ENCODE measurements around the gene FOXA3.
A peak's percentile ranks its signal among the peaks of the same experiment; 100 is the strongest.

Gene FOXA3

GRCh38 chr19:45863840-45864628 is at the start of gene FOXA3:
Gene FOXA3 (plus strand): TSS chr19:45864326. CDS start chr19:45864457, 131 bp downstream.
- peak; percentile 31 to 52 for DNase-seq

- DNase-seq, result no peak
Measured at GRCh38 chr19:45814851-45815480, 49.2 kb upstream of the FOXA3 start, which contains the start of gene RSPH6A. Gene RSPH6A (minus strand): TSS chr19:45815308. CDS start chr19:45815176, 132 bp downstream.

- no peak for DNase-seq
Measured at GRCh38 chr19:45815481-45816216, 48.5 kb upstream of the FOXA3 start.

GRCh38 chr19:45816236-45817009 is 47.7 kb upstream of the FOXA3 start:
- no peak for DNase-seq

- peak; percentile 90 to 92 for DNase-seq
Measured at GRCh38 chr19:45817010-45817724, 47.0 kb upstream of the FOXA3 start.

GRCh38 chr19:45817725-45818301 is 46.3 kb upstream of the FOXA3 start:
- no peak for DNase-seq

GRCh38 chr19:45819769-45820168 is 44.4 kb upstream of the FOXA3 start:
- no peak for DNase-seq

GRCh38 chr19:45820413-45821102 is 43.6 kb upstream of the FOXA3 start:
- DNase-seq, result no peak

GRCh38 chr19:45821103-45821521 is 43.0 kb upstream of the FOXA3 start:
- DNase-seq, result no peak

- no peak for DNase-seq
Measured at GRCh38 chr19:45821570-45821969, 42.6 kb upstream of the FOXA3 start.

- DNase-seq, result no peak
Measured at GRCh38 chr19:45822716-45823115, 41.4 kb upstream of the FOXA3 start.

- no peak for DNase-seq
Measured at GRCh38 chr19:45823182-45823581, 40.9 kb upstream of the FOXA3 start.

GRCh38 chr19:45824041-45824471 is 40.1 kb upstream of the FOXA3 start:
- no peak for DNase-seq

- no peak for DNase-seq
Measured at GRCh38 chr19:45824531-45825262, 39.4 kb upstream of the FOXA3 start.

- DNase-seq, result no peak
Measured at GRCh38 chr19:45825263-45825605, 38.9 kb upstream of the FOXA3 start.

GRCh38 chr19:45825917-45826893 is 37.9 kb upstream of the FOXA3 start:
- no peak for DNase-seq

- DNase-seq, result no peak
Measured at GRCh38 chr19:45826934-45827333, 37.2 kb upstream of the FOXA3 start.

- DNase-seq, result no peak
Measured at GRCh38 chr19:45827459-45828093, 36.5 kb upstream of the FOXA3 start.

GRCh38 chr19:45828523-45828922 is 35.6 kb upstream of the FOXA3 start:
- no peak for DNase-seq

All from Kasumi-1 (cell line).